Esophagus squamous epithelium (tissue), 4 donors: Measurements from ENCODE around the gene DLX5.

Experiments used
- CTCF ChIP-seq, 6 experiments: fragments of 450-650 bp in 4 of 6; fragments of 200-600 bp in 2 of 6; sonication (generic) in 2 of 6; IDR thresholded peaks; one replicate each; pipeline ENCODE4 v1.5.1; 2016 to 2019; ENCODE audit warnings: antibody characterized with exemption in 6 of 6, mild to moderate bottlenecking in 4 of 6, moderate library complexity in 4 of 6
- POLR2A ChIP-seq, 4 donors: fragments of 450-650 bp; IDR thresholded peaks; one replicate each; pipeline ENCODE4 v1.6.1; 2017; ENCODE audit warnings: antibody characterized with exemption in 4 of 4, mild to moderate bottlenecking in 4 of 4, moderate library complexity in 3 of 4

GRCh38 chr7:96998333-96998732, 26.3 kb downstream of the DLX5 start:
- TF ChIP-seq CTCF (IDR thresholded peaks at IDR 0.05) (no peak), POLR2A (IDR thresholded peaks at IDR 0.05) (no peak)
